Progenitor cell of endocrine pancreas (in vitro differentiated cells): ENCODE results near the gene NINL. TPM values are rescaled to one million over a fixed set of nuclear protein-coding genes. Genes with fewer than 3 reads are reported as not detected.
"Not testable (repeated sequence)": the region's sequence is repeated elsewhere in the genome, so short reads cannot be mapped to it uniquely, and the experiment has no call there.

Experiments
- DNase-seq: peaks from one replicate; pipeline ENCODE4 v3.0.0; 2021; ENCODE audit warnings: low spot score; ENCODE audit not compliant: unreplicated experiment
- H3K27ac Mint-ChIP-seq: 2 replicates; pipeline ENCODE4 v1.8.0; 2021; ENCODE audit warnings: mild to moderate bottlenecking, moderate library complexity, mixed read lengths
- H3K27me3 Mint-ChIP-seq: 2 replicates; pipeline ENCODE4 v1.8.0; 2021; ENCODE audit warnings: mixed read lengths
- H3K36me3 Mint-ChIP-seq: 2 replicates; pipeline ENCODE4 v1.8.0; 2022; ENCODE audit warnings: mixed read lengths; ENCODE audit not compliant: insufficient read depth
- H3K4me1 Mint-ChIP-seq: 2 replicates; pipeline ENCODE4 v1.8.0; 2021; ENCODE audit warnings: low read depth, mixed read lengths
- H3K4me3 Mint-ChIP-seq: 2 replicates; pipeline ENCODE4 v1.8.0; 2021; ENCODE audit warnings: low read depth, mild to moderate bottlenecking, moderate library complexity, mixed read lengths
- H3K9me3 Mint-ChIP-seq: 2 replicates; pipeline ENCODE4 v1.8.0; 2021; ENCODE audit warnings: low read depth, mixed read lengths
- CTCF ChIP-seq: fragments of 200-600 bp; sonication (generic); IDR thresholded peaks from one replicate; pipeline ENCODE4 v1.5.0; 2021; ENCODE audit warnings: antibody characterized with exemption, mild to moderate bottlenecking; ENCODE audit not compliant: unreplicated experiment
- long read RNA-seq: library from polyadenylated mRNA; unstranded; transcript quantifications from one replicate; pipeline ENCODE4 v2.0.0, GENCODE V29; 2020
- total RNA-seq: library from RNA; stranded (reverse); gene quantifications from 2 replicates; pipeline ENCODE4 v1.2.1, GENCODE V29; 2021

The NINL gene
- 114 and 125 TPM in 2 replicates for total RNA-seq
- long read RNA-seq, full-length matches to known transcripts = 5 of 106 reads
- long read RNA-seq, partial matches to known transcripts = 56 of 106 reads
- long read RNA-seq, other reads (novel, unspliced or antisense) = 45 of 106 reads

GRCh38 chr20:25584905-25585704 is at the start of gene NINL:
Gene NINL (minus strand): TSS chr20:25585531. CDS start chr20:25526587, 58,944 bp downstream.
- no peaks in the 10 kb centered on the region for H3K27me3 Mint-ChIP-seq
- peaks cover 3% of the 10 kb centered on the region for H3K9me3 Mint-ChIP-seq
- peak within 1 kb of the TSS; percentile 97 for H3K4me3 Mint-ChIP-seq
- H3K36me3 Mint-ChIP-seq = peaks cover 12% of the 10 kb centered on the region
- TF ChIP-seq CTCF = no peak
- peak within 1 kb of the TSS; percentile 99 for H3K27ac Mint-ChIP-seq
- DNase-seq = peak; percentile 81
- H3K4me1 Mint-ChIP-seq = peaks cover 38% of the 10 kb centered on the region

GRCh38 chr20:25632940-25633790 is 47.8 kb upstream of the NINL start:
- no peak overlapping the region for H3K4me3 Mint-ChIP-seq
- no peak for TF ChIP-seq CTCF
- no peaks in the 10 kb centered on the region for H3K4me1 Mint-ChIP-seq
- no peak overlapping the region for H3K27ac Mint-ChIP-seq
- peaks cover 15% of the 10 kb centered on the region for H3K9me3 Mint-ChIP-seq
- H3K36me3 Mint-ChIP-seq = peaks cover 24% of the 10 kb centered on the region
- no peaks in the 10 kb centered on the region for H3K27me3 Mint-ChIP-seq
- DNase-seq = no peak

GRCh38 chr20:25630615-25631014 is 45.3 kb upstream of the NINL start:
- H3K36me3 Mint-ChIP-seq = not testable (repeated sequence)

GRCh38 chr20:25629816-25630499 is 44.6 kb upstream of the NINL start:
- no peak for DNase-seq
- H3K9me3 Mint-ChIP-seq = peaks cover 8% of the 10 kb centered on the region
- peaks cover 3% of the 10 kb centered on the region for H3K36me3 Mint-ChIP-seq
- no peak overlapping the region for H3K27ac Mint-ChIP-seq
- TF ChIP-seq CTCF = no peak
- H3K4me1 Mint-ChIP-seq = no peaks in the 10 kb centered on the region
- H3K4me3 Mint-ChIP-seq = no peak overlapping the region
- H3K27me3 Mint-ChIP-seq = no peaks in the 10 kb centered on the region

More at GRCh38 chr20:25630615-25631014, 45.3 kb upstream of the NINL start:
- not testable (repeated sequence) for DNase-seq, H3K27ac Mint-ChIP-seq, H3K4me3 Mint-ChIP-seq, H3K27me3 Mint-ChIP-seq, H3K4me1 Mint-ChIP-seq, H3K9me3 Mint-ChIP-seq

- Mint-ChIP-seq H3K9me3 (peaks cover 8% of the 10 kb centered on the region), H3K27ac (no peak overlapping the region), H3K4me3 (no peak overlapping the region), H3K4me1 (peaks cover 12% of the 10 kb centered on the region), H3K36me3 (peaks cover 1% of the 10 kb centered on the region), H3K27me3 (no peaks in the 10 kb centered on the region)
- DNase-seq = no peak
- no peak for TF ChIP-seq CTCF
Observed at GRCh38 chr20:25626779-25627178, 41.4 kb upstream of the NINL start.
